ENCODE data around the gene PPP4C.
"Not testable (repeated sequence)": the region's sequence is repeated elsewhere in the genome, so short reads cannot be mapped to it uniquely, and the experiment has no call there.

Gene PPP4C

GRCh38 chr16:30096862-30097563 lies 21.2 kb downstream of the PPP4C start:
- DNase-seq (ENCODE audit: low spot score) = no peak

GRCh38 chr16:30104090-30104489 lies 28.3 kb downstream of the PPP4C start:
- DNase-seq (ENCODE audit: low spot score) = no peak

- DNase-seq (ENCODE audit: low spot score) = no peak
These were observed 28.7 kb downstream of the PPP4C start for GRCh38 chr16:30104492-30104891.

DNA sequence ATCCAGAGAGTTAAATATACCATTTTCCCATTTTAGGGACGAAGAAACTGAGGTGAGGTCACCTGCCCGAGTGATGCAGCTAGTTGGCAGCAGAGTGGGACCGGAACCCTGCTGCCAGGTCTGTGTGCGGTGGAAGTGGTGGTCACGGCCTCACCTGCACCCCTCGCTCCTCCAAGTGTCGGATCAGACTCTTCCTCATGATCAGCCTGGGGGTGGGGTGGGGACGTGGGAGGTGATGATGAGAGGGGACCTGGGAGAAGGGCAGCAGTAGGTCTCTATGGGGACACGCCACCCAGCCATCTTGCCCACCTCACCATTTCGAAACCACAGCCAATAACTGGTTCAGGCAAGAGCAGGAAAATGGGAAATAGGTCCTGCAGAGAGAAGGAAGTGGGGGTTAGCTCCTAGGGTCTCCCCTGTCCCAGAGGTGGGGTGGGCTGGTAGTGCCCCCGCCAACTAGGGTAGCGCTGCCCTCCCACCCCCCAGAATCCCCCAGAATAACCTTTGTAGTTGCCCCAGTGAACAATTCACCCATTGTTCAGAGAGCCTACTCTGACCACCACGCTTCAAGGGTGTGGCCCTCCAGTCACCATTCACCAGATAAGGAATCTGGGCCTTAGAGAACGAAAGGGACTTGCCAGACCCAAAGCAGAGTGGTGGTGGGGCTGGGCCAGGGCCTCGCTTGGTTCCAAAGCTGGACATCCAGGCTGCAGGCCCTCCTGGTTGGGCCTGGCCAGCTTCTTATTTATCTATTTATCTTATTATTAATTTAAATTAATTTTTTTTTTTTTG lies 32.5 kb downstream of the PPP4C start:
- DNase-seq (ENCODE audit: low spot score) = no peak

- DNase-seq (ENCODE audit: low spot score) = no peak
These were observed 34.9 kb downstream of the PPP4C start for GRCh38 chr16:30110661-30111060.

DNA sequence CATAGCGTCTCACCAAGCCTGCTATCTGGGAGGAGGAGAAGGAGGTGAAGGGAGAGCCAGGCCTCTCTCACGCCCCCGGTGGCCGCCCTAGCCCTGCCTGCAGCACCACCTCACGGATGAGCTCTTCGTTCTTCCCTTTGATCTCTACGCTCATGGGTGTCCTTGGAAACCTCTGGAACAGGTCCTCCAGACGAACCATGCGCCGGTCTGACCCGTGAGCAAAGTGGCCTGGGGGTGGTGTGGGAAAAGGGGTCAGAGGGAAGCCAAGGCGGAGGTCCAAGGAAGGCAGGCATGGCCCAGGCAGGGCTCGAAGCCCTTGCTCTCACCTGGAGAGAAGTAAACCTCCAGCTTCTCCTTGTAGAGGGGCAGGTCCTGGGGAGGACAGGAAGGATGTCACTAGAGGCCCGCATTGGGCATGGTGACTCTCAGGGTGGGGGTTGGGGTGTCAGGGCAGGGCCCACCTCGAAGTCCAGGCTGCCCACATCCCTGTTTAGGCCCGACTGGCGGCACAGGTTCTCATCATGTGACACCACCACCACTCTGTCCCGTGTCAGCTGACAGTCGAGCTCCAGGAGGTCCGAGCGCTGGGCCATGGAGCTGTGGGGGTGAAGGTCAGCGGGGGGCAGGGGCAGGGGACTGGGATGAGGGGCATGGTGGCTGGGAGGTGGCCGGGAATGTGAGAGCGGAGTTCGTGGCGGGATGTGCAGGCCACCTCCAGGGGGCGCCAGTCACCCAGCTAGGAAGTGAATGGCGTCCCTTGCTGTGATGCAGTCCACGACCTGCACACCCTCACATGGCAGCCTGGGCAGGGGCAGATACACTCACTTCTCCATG lies 36.6 kb downstream of the PPP4C start:
- DNase-seq (ENCODE audit: low spot score) = no peak

- no peak for DNase-seq (ENCODE audit: low spot score)
These were observed 37.4 kb downstream of the PPP4C start, which contains the start of gene GDPD3 for GRCh38 chr16:30113031-30113710. TSS of gene GDPD3 (minus strand) at chr16:30113537. CDS start at chr16:30113478, 59 bp downstream.

DNA sequence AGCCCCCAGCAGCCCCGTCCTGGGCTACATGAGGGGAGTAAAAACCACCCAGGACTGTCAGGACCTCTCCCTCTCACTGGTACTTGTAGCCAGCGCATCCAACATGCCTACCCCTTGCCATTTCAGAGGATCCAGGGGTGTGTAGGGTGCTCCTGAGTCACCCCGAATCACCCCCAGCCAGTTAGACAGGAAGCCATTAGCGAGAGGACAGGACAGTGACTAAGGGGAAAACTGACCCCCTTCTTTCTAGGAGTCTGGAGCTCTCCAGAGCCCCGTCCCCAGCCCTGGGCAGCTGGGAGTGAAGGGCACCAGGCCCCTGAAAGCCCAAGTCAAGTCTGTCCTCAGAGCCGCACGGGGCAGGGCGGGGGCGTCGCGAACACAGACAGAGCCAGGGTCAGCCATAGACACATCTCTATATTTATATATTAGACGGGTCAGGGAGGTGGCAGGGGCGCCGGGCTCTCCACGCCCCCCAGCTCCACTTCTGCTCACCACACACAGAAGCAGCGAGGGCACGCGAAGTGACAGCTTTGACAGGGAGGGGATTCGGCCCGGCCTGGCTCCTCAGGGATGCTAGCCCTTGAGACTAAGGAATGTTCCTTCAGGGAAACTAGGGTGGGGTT lies 38.0 kb downstream of the PPP4C start:
- no peak for DNase-seq (ENCODE audit: low spot score)

- no peak for DNase-seq (ENCODE audit: low spot score)
These were observed 38.6 kb downstream of the PPP4C start for GRCh38 chr16:30114411-30114810.

DNA sequence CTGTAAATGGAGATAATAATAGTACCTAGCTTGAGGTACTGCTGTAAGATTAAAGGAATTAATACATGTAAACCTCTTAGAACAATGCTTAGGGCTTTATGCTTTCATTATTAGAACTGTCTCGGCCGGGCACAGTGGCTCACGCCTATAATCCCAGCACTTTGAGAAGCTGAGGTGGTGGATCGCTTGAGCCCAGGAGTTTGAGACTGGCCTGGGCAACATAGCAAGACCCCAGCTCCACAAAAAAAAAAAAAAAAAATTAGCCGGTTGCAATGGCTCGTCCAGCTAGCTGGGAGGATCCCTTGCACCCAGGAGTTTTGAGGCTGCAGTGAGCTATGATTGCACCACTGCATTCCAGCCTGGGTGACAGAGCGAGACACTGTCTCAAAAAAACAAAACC lies 39.0 kb downstream of the PPP4C start:
- DNase-seq (ENCODE audit: low spot score) = not testable (repeated sequence)

DNA sequence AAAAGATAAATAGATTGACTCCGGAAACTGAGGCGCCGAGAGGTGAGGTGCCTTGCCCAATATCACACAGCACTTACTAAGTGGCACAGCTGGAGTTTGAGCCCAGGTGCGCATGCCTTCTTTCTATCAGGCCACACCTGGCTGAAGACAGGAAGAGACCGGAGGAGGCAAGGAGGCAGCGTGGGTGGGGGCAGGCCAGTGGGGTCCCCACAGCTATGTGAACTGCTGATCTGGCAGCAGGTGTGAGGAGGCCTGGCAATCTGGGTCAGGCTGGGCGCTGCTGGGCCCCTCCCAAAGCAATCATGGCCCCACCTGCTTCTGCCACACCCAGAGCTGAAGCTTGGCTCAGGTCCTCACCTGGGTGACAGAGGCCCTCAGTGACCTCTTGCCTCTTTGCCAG lies 39.4 kb downstream of the PPP4C start:
- DNase-seq (ENCODE audit: low spot score) = no peak

DNA sequence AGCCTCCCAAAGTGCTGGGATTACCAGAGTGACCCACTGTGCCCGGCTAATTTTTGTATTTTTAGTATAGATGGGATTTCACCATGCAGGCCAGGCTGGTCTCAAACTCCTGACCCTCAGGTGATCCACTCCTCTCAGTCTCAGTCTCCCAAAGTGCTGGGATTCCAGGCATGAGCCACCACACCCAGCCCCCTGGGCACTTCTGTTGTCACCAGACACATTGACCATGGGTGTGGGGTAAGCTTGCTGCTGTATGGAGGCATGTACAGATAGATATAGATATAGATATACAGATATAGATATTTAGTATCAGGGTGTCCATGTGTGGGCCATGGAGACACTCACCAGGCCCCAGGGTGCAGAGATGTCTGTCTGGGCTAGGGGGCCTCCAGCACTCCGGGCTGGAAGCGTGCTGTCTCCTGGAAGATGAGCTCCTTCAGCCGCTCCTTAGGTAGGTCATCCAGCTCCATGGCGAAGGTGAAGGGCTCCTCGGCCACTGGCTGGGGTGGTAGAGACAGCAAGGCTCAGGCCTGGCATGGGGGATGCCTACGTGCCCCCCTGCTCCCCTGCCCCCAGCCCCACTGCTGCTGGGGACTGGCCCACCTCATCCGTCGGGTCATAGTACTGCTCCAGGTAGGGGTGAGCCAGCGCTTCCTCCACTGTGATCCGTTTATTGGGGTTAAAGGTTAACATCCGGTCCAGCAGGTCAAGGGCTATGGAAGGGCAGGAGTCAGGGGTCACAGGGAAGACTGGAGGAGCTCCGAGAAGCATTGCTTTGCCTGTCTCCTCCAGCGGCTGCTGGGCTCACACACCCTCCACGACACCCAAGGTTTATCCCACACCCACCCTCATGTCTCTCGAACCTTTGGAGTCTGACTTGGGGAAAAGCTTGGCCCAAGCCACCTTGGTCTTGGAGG lies 40.8 kb downstream of the PPP4C start:
- no peak for DNase-seq (ENCODE audit: low spot score)

DNA sequence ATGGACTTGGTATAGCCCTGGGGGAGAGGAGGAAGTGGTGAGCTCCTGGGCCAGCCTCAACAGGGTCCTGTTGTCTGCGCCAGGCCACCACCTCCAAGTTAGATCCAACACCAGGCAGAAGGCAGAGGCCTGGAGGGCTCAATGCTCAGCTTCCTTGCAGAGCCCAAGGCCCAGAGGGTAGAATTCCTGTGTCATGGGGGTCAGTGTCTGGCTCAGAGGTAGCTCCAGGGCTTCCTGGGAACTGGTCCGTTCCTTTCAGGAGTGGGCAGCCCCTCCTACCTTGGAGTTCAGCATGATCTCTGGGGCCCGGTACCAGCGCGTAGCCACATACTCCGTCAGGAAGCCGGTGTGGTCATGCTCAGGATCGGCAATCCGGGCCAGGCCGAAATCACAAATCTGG lies 42.0 kb downstream of the PPP4C start:
- no peak for DNase-seq (ENCODE audit: low spot score)

DNA sequence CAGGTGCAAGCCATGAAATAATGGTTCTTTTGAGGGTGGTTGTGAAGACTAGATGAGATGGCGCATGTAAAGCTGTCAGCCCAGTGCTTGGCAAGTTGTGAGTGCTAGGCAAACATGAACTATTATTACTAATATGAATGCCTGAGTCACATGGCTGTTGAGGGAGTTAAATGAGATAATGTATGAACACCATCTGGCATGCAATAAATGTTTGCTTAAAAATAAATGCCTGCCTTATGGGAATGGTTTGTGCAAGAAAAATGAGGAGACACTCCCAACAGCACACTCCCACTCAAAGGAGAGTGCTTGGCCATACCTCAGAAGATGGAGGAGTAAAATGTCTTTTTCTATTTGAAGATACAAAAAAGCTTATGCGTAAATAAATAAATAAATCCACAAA lies 43.6 kb downstream of the PPP4C start:
- DNase-seq (ENCODE audit: low spot score) = no peak

DNA sequence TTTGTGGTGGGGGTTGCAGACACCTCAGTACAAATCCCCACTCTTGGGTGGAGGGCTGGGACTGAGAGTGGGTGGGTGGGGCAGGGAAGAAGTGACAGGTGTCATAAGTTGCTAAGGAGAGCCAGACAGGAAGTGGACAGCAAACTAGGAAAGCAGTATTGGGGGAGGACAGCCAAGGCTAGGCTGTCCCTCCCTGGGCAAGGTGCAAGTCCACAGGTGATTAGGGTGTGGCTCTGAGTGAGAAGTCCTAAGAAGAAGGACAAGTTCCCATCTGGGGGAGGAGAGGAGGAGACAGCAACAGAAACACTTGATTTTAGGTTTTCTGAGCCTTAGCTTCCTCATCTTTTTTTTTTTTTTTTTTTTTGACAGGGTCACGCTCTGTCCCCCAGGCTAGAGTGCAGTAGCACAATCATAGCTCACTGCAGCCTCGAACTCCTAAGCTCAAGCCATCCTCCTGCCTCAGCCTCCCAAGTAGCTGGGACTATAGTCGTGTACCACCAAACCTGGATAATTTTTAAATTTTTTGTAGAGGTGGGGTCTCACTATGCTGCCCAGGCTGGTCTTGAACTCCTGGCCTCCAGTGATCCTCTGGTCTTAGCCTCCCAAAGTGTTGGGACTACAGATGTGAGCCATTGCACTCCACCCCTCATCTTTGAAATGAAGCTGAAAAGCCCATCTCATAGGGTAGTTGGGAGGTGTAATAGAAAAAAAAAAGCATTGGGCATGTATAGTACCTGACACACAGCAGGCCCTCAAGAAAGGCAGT lies 44.7 kb downstream of the PPP4C start:
- DNase-seq (ENCODE audit: low spot score) = no peak

DNA sequence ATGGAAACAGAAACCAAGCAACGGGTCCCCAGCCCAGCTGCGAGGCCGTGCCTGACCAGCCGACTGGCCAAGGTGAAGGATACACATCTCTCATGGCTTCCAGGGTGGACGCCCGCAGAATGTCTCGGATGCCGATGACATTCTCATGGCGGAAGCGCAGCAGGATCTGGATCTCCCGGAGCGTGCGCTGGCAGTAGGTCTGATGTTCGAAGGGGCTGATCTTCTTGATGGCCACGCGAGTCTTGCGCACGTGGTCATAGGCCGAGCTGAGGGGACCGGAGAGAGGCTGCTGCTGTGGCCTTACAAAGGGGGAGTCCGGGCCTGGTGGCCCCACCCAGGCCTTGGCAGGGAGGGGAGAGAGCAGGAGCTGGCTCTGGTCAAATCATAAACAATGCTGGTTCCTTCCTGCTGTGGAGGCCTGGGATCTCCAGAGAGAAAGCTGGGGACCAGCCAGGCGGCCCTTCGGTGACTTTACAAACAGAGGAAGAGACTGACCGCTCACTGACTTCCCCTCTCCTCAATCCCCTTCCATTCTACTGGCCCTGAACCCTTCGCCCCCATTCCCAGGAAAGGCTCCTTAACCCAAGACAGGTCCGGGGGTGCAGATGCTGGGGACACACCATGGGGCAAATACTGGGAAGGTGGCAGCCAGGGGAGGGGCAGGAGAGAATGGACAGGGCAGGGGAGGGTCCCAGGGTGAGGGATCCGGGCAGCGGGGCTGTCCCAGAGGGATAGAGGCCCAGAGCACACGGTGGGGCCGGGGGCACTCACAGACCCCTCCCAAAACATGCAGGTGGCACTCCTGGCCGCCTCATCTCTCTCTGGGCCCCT lies 46.2 kb downstream of the PPP4C start:
- DNase-seq (ENCODE audit: low spot score) = peak; percentile 46

- peak; percentile 33 for DNase-seq (ENCODE audit: low spot score)
These were observed 46.9 kb downstream of the PPP4C start for GRCh38 chr16:30122604-30123160.

- DNase-seq (ENCODE audit: low spot score) = no peak
These were observed 49.2 kb downstream of the PPP4C start for GRCh38 chr16:30124985-30125379.
